DMS53 treated with DMSO at 0.1 percent for 48 hours (cell line): Measurements from ENCODE around the gene PDE8B.

ENCODE experiments used
- DNase-seq: peaks from one replicate; lab custom pipeline; 2025; ENCODE audit not compliant: unreplicated experiment; lab: John Stamatoyannopoulos, UW

PDE8B gene

GRCh38 chr5:77396017-77396416, 185.5 kb downstream of the PDE8B start:
- DNase-seq: no peak

GRCh38 chr5:77397686-77398292, 187.3 kb downstream of the PDE8B start:
- no peak for DNase-seq

DNA sequence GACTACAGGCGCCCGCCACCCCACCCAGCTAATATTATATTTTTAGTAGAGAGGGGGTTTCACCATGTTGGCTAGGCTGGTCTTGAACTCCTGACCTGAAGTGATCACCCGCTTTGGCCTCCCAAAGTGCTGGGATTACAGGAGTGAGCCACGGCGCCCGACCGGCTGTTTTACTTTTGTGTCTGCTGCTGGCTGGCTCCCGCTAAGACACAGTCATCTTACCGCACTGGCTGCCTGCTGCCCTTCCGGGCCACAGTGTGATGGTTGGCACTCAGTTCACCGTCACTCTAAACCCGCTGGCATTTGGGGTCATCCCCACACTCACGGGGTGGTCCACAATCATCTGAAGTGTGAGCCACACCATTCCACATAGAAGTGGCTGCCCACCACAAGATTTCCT, 188.0 kb downstream of the PDE8B start:
- no peak for DNase-seq

DNA sequence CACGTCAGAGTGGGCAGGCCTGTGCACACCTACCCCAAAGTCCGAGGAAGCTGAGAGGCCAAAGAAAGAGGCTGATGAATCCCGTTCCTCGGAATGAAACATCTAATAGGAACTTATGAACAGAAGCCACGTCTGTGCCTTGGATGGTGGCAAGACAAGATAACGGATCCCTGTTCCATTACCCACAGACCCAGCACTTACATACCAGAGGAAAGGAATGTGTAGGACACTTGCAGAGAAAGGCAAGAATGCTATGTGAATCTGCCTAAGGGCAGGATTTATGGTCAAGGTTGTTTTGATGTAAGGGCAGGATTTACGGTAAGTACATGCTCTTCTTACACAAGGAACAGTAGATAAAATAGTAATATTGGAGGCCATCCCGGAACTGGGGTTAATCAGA, 188.4 kb downstream of the PDE8B start:
- DNase-seq: no peak

- no peak for DNase-seq
These were observed 190.2 kb downstream of the PDE8B start for GRCh38 chr5:77400645-77401044.

DNA sequence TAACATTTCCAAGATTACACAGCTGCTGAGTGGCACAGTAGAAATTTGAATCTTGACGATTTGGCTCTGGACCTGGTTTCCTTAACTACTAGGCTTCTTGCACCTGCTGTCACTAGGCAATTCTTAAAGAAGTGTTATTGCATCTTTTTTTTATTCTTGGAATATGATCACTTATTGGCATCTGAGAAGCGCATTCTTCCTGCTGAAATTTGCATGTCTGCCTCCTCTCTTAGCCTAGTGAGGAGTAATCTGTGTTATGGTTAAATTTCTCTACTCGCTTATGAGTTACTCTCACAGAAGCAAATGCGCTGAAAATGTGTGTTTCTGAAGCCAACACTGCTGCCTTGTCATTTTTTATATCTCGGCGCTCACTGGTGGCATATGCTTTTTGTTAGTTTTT, 192.3 kb downstream of the PDE8B start:
- no peak for DNase-seq

- DNase-seq: no peak
These were observed 196.7 kb downstream of the PDE8B start for GRCh38 chr5:77407152-77407551.

GRCh38 chr5:77409870-77410621, 199.6 kb downstream of the PDE8B start:
- no peak for DNase-seq

- DNase-seq: no peak
These were observed 202.6 kb downstream of the PDE8B start for GRCh38 chr5:77413049-77413448.

DNA sequence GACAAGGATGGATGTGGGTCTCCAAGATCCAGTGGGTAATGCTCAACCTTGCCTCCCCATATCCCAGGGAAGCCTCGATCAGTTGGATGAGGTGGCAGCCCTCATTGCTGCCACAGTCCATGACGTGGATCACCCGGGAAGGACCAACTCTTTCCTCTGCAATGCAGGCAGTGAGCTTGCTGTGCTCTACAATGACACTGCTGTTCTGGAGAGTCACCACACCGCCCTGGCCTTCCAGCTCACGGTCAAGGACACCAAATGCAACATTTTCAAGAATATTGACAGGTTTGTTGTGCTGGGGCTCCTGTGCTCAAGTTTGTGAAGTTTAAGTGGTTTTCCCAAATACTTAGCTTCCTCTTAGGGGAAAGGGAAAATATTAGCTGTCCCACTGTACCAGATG, 207.7 kb downstream of the PDE8B start:
- no peak for DNase-seq

GRCh38 chr5:77418601-77419581, 208.4 kb downstream of the PDE8B start:
- DNase-seq: no peak

GRCh38 chr5:77419644-77420582, 209.4 kb downstream of the PDE8B start:
- no peak for DNase-seq

DNA sequence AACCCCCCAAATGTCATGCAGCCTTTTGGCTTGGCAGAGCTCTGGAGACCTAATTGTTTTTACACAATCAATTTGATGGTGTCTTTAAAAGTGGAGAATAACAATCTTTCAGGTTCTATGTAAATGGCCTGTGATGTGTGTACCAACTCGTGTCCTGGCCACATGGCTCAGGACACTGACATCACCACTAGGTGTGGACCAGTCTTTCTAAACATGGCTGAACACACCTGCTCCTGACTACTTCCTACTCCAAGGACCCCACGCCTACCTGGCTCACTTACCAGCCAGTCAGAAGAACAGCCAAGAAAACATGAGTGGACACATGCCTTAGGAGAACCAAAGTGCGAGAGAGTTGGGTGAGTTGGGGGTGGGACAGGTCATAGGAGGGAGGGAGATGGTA, 210.5 kb downstream of the PDE8B start:
- DNase-seq: no peak

- DNase-seq: no peak
These were observed 212.7 kb downstream of the PDE8B start for GRCh38 chr5:77423022-77423750.

- no peak for DNase-seq
These were observed 214.4 kb downstream of the PDE8B start for GRCh38 chr5:77424921-77425320.

GRCh38 chr5:77425420-77425819, 214.9 kb downstream of the PDE8B start:
- DNase-seq: no peak

- no peak for DNase-seq
These were observed 215.6 kb downstream of the PDE8B start for GRCh38 chr5:77425998-77426659.

- DNase-seq: no peak
These were observed 216.2 kb downstream of the PDE8B start for GRCh38 chr5:77426670-77427069.

GRCh38 chr5:77427998-77428397, 217.5 kb downstream of the PDE8B start:
- no peak for DNase-seq
